Smooth muscle cell (in vitro differentiated cells): ENCODE results near the gene NPAS3. TPM values are rescaled to one million over a fixed set of nuclear protein-coding genes. Genes with fewer than 3 reads are reported as not detected.

ENCODE experiments used
- DNase-seq: peaks from one replicate; lab custom pipeline; 2025; ENCODE audit not compliant: unreplicated experiment; lab: John Stamatoyannopoulos, UW
- H2AFZ ChIP-seq: fragments of 200-600 bp; sonication (generic); 2 replicates; pipeline ENCODE4 v1.6.0; 2016; ENCODE audit warnings: antibody characterized with exemption, low read depth, mild to moderate bottlenecking
- H3F3A ChIP-seq: fragments of 200-600 bp; sonication (generic); 2 replicates; pipeline ENCODE4 v1.6.0; 2017; ENCODE audit warnings: antibody characterized with exemption, low read depth
- H3K27ac ChIP-seq: fragments of 200-600 bp; sonication (generic); 2 replicates; pipeline ENCODE4 v1.5.1; 2016; ENCODE audit warnings: low read depth, mild to moderate bottlenecking
- H3K27me3 ChIP-seq: fragments of 200-600 bp; sonication (generic); 2 replicates; pipeline ENCODE4 v1.6.1; 2016; ENCODE audit warnings: low read depth, mild to moderate bottlenecking
- H3K36me3 ChIP-seq: fragments of 200-600 bp; sonication (generic); 2 replicates; pipeline ENCODE4 v1.5.1; 2016; ENCODE audit warnings: low read depth
- H3K4me1 ChIP-seq: fragments of 200-600 bp; sonication (generic); 2 replicates; pipeline ENCODE4 v1.5.1; 2016; ENCODE audit warnings: low read depth
- H3K4me2 ChIP-seq: fragments of 200-600 bp; sonication (generic); 2 replicates; pipeline ENCODE4 v1.6.0; 2016; ENCODE audit warnings: mild to moderate bottlenecking
- H3K4me3 ChIP-seq: fragments of 200-600 bp; sonication (generic); 2 replicates; pipeline ENCODE4 v1.5.1; 2016; ENCODE audit warnings: mild to moderate bottlenecking
- H3K79me2 ChIP-seq: fragments of 200-600 bp; sonication (generic); 2 replicates; pipeline ENCODE4 v1.6.0; 2016; ENCODE audit warnings: low read depth, mild to moderate bottlenecking
- H3K9ac ChIP-seq: fragments of 200-600 bp; sonication (generic); 2 replicates; pipeline ENCODE4 v1.6.0; 2016; ENCODE audit warnings: low read depth
- H3K9me3 ChIP-seq: fragments of 200-600 bp; sonication (generic); replicated peaks from 2 replicates; pipeline ENCODE4 v1.5.1; 2016; ENCODE audit warnings: low read depth
- H4K20me1 ChIP-seq: fragments of 200-600 bp; sonication (generic); 2 replicates; pipeline ENCODE4 v1.6.0; 2016; ENCODE audit warnings: low read depth
- WGBS: methylation state at CpG from one replicate; pipeline ENCODE4 v1.1.7; 2016; ENCODE audit warnings: low lambda C conversion rate; 5-methylcytosine and 5-hydroxymethylcytosine counted together
- polyA plus RNA-seq: library from polyadenylated mRNA; unstranded; fragments of >200 nt; fragmentation: Nextera tagmentation; extraction: Ambion mirVana; gene quantifications from 2 replicates; pipeline ENCODE4 v1.2.1, GENCODE V29; 2016
- total RNA-seq: library from RNA; depleted of rRNA; stranded (reverse); fragments of >200 nt; gene quantifications from 2 replicates; pipeline ENCODE4 v1.2.3, GENCODE V29; 2014
- TF ChIP-seq, protein P1 (sequence below): fragments of 200-600 bp; sonication (generic); IDR thresholded peaks from 2 replicates; pipeline ENCODE4 v1.5.1; 2017; ENCODE audit warnings: borderline replicate concordance, mild to moderate bottlenecking, antibody characterized with exemption; ENCODE audit not compliant: insufficient read depth, poor library complexity, severe bottlenecking

Gene NPAS3
- total and polyA plus RNA-seq, 2 experiments from 2014 or later = 0.79 to 2.0 TPM

DNA sequence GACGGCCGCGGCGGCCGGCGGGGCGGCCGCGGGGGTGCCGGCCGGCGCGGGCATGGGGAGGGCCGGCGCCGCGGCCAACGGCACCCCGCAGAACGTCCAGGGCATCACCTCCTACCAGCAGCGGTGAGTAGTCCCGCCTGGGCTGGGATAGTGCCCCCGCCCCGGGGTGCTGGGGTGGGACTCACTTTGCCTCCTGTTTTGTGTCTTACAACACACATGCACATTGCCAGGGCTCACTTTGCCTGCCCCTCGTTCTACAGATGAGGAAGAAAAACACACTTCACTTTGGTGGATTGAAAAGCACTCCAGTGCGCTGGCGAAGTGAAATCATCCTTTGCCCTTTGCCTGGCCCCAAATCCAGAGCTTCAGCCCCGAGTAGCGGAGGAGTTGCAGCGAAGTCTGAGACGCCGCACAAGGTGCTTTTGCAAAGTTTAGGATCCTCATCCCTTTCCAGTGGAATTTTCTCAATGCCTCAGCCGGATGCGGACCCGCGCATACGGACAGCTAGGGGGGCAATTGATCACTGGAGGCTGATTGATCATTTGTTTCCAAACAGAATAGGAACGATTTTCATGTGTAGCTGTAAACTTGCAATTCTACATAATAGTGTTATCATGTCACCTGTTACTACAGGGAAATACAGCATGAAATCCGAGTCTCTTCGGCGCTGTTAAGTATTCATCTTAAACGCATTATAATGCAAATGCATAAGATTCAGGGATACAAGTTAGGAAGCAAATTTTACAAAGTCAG lies 3.6 kb upstream of the NPAS3 start:
- Histone ChIP-seq H2AFZ (no peak overlapping the region), H3K4me3 (peak overlapping the region; percentile 47), H3K27me3 (peaks cover 80% of the 10 kb centered on the region), H3K4me1 (peaks cover 26% of the 10 kb centered on the region), H4K20me1 (peaks cover 6% of the 10 kb centered on the region), H3K27ac (no peak overlapping the region), H3K36me3 (no peaks in the 10 kb centered on the region), H3K4me2 (peak overlapping the region; percentile 91), H3K9ac (no peak overlapping the region), H3K9me3 (no peaks in the 10 kb centered on the region), H3F3A (peaks cover 6% of the 10 kb centered on the region), H3K79me2 (no peaks in the 10 kb centered on the region)
- TF ChIP-seq, protein P1, sequence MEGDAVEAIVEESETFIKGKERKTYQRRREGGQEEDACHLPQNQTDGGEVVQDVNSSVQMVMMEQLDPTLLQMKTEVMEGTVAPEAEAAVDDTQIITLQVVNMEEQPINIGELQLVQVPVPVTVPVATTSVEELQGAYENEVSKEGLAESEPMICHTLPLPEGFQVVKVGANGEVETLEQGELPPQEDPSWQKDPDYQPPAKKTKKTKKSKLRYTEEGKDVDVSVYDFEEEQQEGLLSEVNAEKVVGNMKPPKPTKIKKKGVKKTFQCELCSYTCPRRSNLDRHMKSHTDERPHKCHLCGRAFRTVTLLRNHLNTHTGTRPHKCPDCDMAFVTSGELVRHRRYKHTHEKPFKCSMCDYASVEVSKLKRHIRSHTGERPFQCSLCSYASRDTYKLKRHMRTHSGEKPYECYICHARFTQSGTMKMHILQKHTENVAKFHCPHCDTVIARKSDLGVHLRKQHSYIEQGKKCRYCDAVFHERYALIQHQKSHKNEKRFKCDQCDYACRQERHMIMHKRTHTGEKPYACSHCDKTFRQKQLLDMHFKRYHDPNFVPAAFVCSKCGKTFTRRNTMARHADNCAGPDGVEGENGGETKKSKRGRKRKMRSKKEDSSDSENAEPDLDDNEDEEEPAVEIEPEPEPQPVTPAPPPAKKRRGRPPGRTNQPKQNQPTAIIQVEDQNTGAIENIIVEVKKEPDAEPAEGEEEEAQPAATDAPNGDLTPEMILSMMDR = no peak
- DNase-seq = no peak
- 4% methylated on average over 33 of the region's 42 CpGs for WGBS

DNA sequence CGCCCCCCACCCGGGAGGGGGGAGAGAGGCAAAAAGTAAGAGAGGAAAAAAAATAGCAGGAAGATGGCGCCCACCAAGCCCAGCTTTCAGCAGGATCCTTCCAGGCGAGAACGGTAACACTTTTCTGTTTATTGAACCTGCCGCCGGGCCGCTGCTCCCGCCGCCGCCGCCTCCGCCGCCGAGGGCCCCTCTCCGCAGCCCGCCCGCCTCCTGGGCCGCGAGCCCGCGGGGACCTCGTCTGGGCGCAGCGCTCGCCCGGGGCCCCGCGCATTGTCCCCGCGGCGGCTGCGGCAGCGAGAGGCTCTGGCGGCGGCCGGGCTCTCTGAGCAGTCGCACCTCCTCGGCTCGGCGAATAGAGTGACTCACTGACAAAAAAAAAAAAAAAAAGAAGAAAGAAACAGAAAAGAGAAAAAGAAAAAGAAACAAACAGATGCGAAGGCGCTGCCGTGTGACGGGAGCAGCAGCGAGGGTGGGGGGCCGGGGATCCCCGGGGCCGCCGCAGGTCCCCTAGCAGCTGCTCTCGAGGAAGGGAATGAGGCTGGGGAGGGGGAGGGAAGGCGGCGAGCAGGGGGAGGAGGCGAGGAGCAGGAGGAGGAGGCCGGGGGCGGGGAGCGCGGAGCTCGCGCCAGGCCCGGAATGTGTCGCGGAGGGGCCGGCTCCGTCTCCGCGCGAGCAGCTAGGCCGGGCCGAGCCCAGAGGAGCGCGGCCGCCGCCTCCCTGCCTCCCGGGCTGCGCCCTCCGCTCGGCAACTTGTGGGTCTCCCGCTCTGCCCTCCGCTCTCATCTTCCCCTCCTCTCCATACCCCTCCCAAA lies 781 bp downstream of the NPAS3 start:
- Histone ChIP-seq H2AFZ (peak overlapping the region; percentile 73), H3K36me3 (no peaks in the 10 kb centered on the region), H3K79me2 (no peaks in the 10 kb centered on the region), H3K9ac (peak overlapping the region; percentile 88), H4K20me1 (peaks cover 6% of the 10 kb centered on the region), H3K4me3 (peak overlapping the region; percentile 82), H3K27me3 (peaks cover 57% of the 10 kb centered on the region), H3K9me3 (no peaks in the 10 kb centered on the region), H3K27ac (peak overlapping the region; percentile 85), H3K4me1 (peaks cover 16% of the 10 kb centered on the region), H3K4me2 (peak overlapping the region; percentile 89), H3F3A (peaks cover 6% of the 10 kb centered on the region)
- TF ChIP-seq, protein P1 = no peak
- whole genome bisulfite sequencing = under 1% methylated on average over 50 of the region's 80 CpGs
- no peak for DNase-seq

DNA sequence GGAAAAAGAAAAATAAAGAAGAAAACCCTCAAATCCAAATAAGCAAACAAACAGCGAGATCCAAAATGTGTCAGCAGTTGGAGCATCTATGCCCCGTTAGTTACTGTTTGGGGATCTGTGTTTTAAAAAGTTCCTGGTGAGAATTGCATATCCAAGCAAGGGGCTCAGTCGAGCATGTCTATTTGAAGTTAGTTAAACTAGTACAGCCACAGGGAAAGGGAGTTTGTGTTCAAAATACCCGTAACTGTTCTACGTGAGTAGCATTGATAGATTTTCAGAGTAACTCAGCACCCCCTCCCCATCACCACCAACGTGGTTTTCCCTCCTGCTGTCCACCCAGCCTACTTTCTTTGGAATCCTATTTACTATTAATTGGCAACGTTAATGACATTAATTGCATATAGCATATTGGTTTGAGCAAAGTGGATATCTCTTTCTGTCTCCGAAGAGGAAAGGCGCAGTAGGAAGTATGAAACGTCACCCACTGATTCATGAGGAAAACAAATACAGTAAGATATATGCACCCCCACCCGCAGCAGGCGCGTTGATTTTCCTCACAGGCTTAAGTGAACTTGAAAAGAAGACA lies 1.5 kb downstream of the NPAS3 start:
- 12% methylated on average over 13 of the region's 13 CpGs for WGBS
- peaks cover 6% of the 10 kb centered on the region for H3F3A ChIP-seq
- peak overlapping the region; percentile 85 for H3K27ac ChIP-seq
- no peaks in the 10 kb centered on the region for H3K9me3 ChIP-seq
- H3K4me1 ChIP-seq = peaks cover 13% of the 10 kb centered on the region
- no peaks in the 10 kb centered on the region for H3K36me3 ChIP-seq
- no peaks in the 10 kb centered on the region for H3K79me2 ChIP-seq
- no peak for DNase-seq
- H3K4me3 ChIP-seq = peak overlapping the region; percentile 82
- H4K20me1 ChIP-seq = peaks cover 6% of the 10 kb centered on the region
- peak overlapping the region; percentile 73 for H2AFZ ChIP-seq
- TF ChIP-seq, protein P1 = no peak
- H3K27me3 ChIP-seq = peaks cover 52% of the 10 kb centered on the region
- peak overlapping the region; percentile 89 for H3K4me2 ChIP-seq
- H3K9ac ChIP-seq = peak overlapping the region; percentile 88
